ENCODE results near the gene DTNBP1. TPM values are rescaled to one million over a fixed set of nuclear protein-coding genes. Genes with fewer than 3 reads are reported as not detected.

DTNBP1 gene
- total and polyA plus RNA-seq, 2 of the 13 experiments (the other 11 are each of a cell fraction or from before 2014, with no cell fraction given), result 6.6 to 19.1 TPM

GRCh38 chr6:15501826-15502445 is 160.9 kb downstream of the DTNBP1 start:
- 92% methylated on average over 15 of the region's 19 CpGs for WGBS (ENCODE audit: low lambda C conversion rate)
- Histone ChIP-seq H4K20me1 (ENCODE audit: insufficient read depth, low read length) (peaks cover 9% of the 10 kb centered on the region; the same call in 1 of the 2 replicates), H3K27me3 (ENCODE audit: control insufficient read depth in 1 of 2, insufficient read depth in 2 of 2, low read length in 2 of 2) (no peaks in the 10 kb centered on the region), H3K36me3 (replicated peaks in 1 of 2; ENCODE audit: control insufficient read depth in 1 of 2, insufficient read depth in 2 of 2, low read length in 2 of 2) (peaks cover 28 to 30% of the 10 kb centered on the region in 2 experiments), H3K4me3 (replicated peaks in 1 of 3; ENCODE audit: insufficient read depth in 1 of 3, low read depth in 2 of 3, low read length in 3 of 3) (no peak overlapping the region), H2AFZ (ENCODE audit: low read length) (no peak overlapping the region), H3K4me1 (ENCODE audit: insufficient read depth, low read length) (peaks cover 30% of the 10 kb centered on the region), H3K27ac (ENCODE audit: extremely low read length, insufficient read depth, low read length) (no peak overlapping the region), H3K4me2 (ENCODE audit: low read depth, low read length) (no peak overlapping the region), H3K79me2 (ENCODE audit: insufficient read depth, low read length) (no peaks in the 10 kb centered on the region), H3K9me3 (ENCODE audit: low read length) (no peaks in the 10 kb centered on the region), H3K9ac (ENCODE audit: insufficient read depth, low read depth, low read length) (no peak overlapping the region)
- intact Hi-C loops (cut with micrococcal nuclease; ENCODE audit: unreplicated experiment), result no loop called here
- POLR2A ChIA-PET, result no interaction called here
- no TSS peak for BruUV-seq (replicated peaks)
- ATAC-seq (no peak), DNase-seq (ENCODE audit: low spot score) (no peak), FAIRE-seq (no peak)
- TF ChIP-seq KLF9 (CRISPR knock-in tag; IDR thresholded peaks at IDR 0.05; ENCODE audit: low read depth) (no peak), NR2F1 (CRISPR knock-in tag; IDR thresholded peaks at IDR 0.05) (no peak), GABPA (IDR thresholded peaks at IDR 0.05; ENCODE audit: low read depth, low read length) (no peak), GABPA (CRISPR knock-in tag; IDR thresholded peaks at IDR 0.05; ENCODE audit: low read depth) (no peak), POLR2A (IDR thresholded peaks at IDR 0.05; ENCODE audit: insufficient read depth in 1 of 2, low read depth in 2 of 2, low read length in 2 of 2) (no peak)
- CTCF ChIA-PET (ENCODE audit: low intra/inter-chr PET ratio, low total read pairs), result no interaction called here
- in situ Hi-C loops (cut with HindIII; ENCODE audit: extremely low pct_ligation_motif_present, low pct_unique_long_range_greater_than_20kb), result no loop called here

- POLR2A ChIA-PET, result no interaction called here
- no peak for FAIRE-seq
- TF ChIP-seq ZNF513 (CRISPR knock-in tag; conservative IDR thresholded peaks at IDR 0.05) (no peak), KDM5A (IDR thresholded peaks at IDR 0.05; ENCODE audit: borderline replicate concordance, low read length) (no peak)
These were observed 161.7 kb downstream of the DTNBP1 start for GRCh38 chr6:15500901-15501825.

More at GRCh38 chr6:15500901-15501825, 161.7 kb downstream of the DTNBP1 start:
- no peaks in the 10 kb centered on the region for H3K9me3 ChIP-seq (ENCODE audit: low read length)
- no peak overlapping the region for H3K4me2 ChIP-seq (ENCODE audit: low read depth, low read length)
- H4K20me1 ChIP-seq (ENCODE audit: insufficient read depth, low read length), result peaks cover 9% of the 10 kb centered on the region; the same call in 1 of the 2 replicates
- peaks cover 32 to 35% of the 10 kb centered on the region in 2 experiments for H3K36me3 ChIP-seq (replicated peaks in 1 of 2; ENCODE audit: control insufficient read depth in 1 of 2, insufficient read depth in 2 of 2, low read length in 2 of 2)
- DNase-seq (ENCODE audit: low spot score) (no peak), ATAC-seq (no peak)
- H3K27me3 ChIP-seq (ENCODE audit: control insufficient read depth in 1 of 2, insufficient read depth in 2 of 2, low read length in 2 of 2), result no peaks in the 10 kb centered on the region
- no TSS peak for BruUV-seq (replicated peaks)
- H3K27ac ChIP-seq (ENCODE audit: extremely low read length, insufficient read depth, low read length), result no peak overlapping the region
- CTCF ChIA-PET (ENCODE audit: low intra/inter-chr PET ratio, low total read pairs), result no interaction called here
- peaks cover 26% of the 10 kb centered on the region for H3K4me1 ChIP-seq (ENCODE audit: insufficient read depth, low read length)
- intact Hi-C loops (cut with micrococcal nuclease; ENCODE audit: unreplicated experiment), result no loop called here
- no peak overlapping the region for H3K9ac ChIP-seq (ENCODE audit: insufficient read depth, low read depth, low read length)
- H2AFZ ChIP-seq (ENCODE audit: low read length), result no peak overlapping the region
- in situ Hi-C loops (cut with HindIII; ENCODE audit: extremely low pct_ligation_motif_present, low pct_unique_long_range_greater_than_20kb), result no loop called here
- H3K79me2 ChIP-seq (ENCODE audit: insufficient read depth, low read length), result no peaks in the 10 kb centered on the region
- no peak overlapping the region for H3K4me3 ChIP-seq (replicated peaks in 1 of 3; ENCODE audit: insufficient read depth in 1 of 3, low read depth in 2 of 3, low read length in 3 of 3)
- 96% methylated on average over 35 of the region's 38 CpGs for WGBS (ENCODE audit: low lambda C conversion rate)

All from HepG2 (cell line).